ENCODE results near the gene TASL. TPM values are rescaled to one million over a fixed set of nuclear protein-coding genes. Genes with fewer than 3 reads are reported as not detected.
"Not testable (repeated sequence)": the region's sequence is repeated elsewhere in the genome, so short reads cannot be mapped to it uniquely, and the experiment has no call there.

TASL gene, protein sequence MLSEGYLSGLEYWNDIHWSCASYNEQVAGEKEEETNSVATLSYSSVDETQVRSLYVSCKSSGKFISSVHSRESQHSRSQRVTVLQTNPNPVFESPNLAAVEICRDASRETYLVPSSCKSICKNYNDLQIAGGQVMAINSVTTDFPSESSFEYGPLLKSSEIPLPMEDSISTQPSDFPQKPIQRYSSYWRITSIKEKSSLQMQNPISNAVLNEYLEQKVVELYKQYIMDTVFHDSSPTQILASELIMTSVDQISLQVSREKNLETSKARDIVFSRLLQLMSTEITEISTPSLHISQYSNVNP
- polyA plus RNA-seq (2012; ENCODE audit: missing spikeins), result 9.8 TPM

DNA sequence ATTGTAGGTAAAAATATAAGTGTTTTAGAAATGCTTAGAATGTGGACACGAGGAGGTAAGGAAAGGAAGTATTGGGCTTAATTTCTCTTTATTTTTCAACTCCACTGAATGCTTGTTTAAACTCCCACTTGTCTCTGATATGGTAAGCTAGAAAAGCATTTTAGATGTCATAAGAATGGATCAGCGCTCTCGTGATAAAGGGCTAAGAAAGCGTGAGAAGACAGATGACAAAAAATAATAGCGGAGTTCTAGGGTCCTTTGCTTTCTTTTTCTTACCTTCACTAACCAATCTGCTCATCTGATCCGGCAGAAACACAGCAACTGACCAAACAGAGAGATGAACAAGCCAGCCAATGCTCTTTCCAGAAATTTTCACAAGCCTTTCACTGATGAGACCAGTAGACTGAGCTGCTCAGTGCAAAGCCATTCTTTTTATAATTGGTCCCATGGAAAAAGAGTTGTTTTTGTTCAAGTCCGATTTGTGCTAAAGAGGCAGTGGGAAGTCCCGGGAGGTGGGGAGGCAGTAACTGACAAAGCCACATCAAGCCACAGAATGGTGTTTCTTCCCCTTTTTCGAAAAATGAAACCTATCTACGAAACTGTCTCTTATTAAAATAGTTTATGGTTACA lies at the start of gene TASL:
Gene TASL (minus strand): TSS at position 405 of the 630 bp plus-strand sequence. CDS start 17,411 bp downstream, outside the sequence.
- TF ChIP-seq POLR2A (IDR thresholded peaks at IDR 0.05; ENCODE audit: low read depth, low read length) (peak; percentile 72), TAF1 (IDR thresholded peaks at IDR 0.05; ENCODE audit: borderline replicate concordance, low read depth, low read length) (peak; percentile 44; the same call in 1 of the 2 replicates), POLR2AphosphoS5 (IDR thresholded peaks at IDR 0.05; ENCODE audit: low read depth, low read length) (0 out of 2 replicates have a peak, but pooled peaks have one; percentile 19)
- DNase-seq (ENCODE audit: insufficient read length) (peak; percentile 13), FAIRE-seq (peak; percentile 88)

DNA sequence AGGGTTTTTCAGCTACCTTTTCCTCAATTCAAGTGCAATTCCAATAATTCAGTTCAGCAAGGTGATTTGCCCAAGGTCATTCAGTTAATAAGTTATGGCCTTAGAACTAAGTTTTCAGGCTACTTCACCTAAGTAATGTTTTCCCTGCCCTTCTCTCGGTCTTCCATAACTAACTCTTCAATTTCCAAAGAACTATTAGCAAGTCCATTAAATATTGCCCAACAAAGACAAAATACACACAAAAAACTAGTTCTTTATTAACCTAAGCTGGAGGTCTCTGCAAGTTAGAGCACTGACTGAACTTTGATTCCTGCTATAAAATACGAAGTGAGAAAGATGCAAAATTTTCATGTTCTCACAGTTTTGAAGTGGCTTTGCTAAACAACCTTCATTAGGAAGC lies 48.8 kb upstream of the TASL start:
- TF ChIP-seq TAF1 (IDR thresholded peaks at IDR 0.05; ENCODE audit: borderline replicate concordance, low read depth, low read length) (no peak), POLR2A (IDR thresholded peaks at IDR 0.05; ENCODE audit: low read depth, low read length) (no peak), POLR2AphosphoS5 (IDR thresholded peaks at IDR 0.05; ENCODE audit: low read depth, low read length) (no peak)
- FAIRE-seq (no peak), DNase-seq (ENCODE audit: insufficient read length) (no peak)

DNA sequence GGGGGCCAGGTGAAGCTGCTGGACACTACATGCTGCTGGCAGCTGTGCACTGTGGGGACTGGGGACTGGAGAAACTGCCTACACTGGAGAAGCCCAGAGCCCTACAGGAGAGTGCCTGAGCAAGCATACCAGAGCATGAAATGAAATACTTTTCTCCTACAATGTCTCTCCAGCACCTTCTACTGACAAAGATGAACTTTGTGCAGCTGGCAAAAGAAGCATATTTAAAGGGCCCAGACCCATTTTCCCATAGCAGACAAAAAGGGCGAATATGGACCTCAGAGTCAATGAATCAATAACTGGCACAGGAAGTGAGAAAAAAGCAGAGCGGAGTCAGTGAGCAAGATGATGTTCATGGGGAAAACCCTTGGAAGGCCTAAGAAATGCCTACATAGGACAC lies 44.8 kb upstream of the TASL start:
- DNase-seq (ENCODE audit: insufficient read length), result no peak
- no peak for TF ChIP-seq POLR2A (IDR thresholded peaks at IDR 0.05; ENCODE audit: low read depth, low read length)
- TF ChIP-seq POLR2AphosphoS5 (IDR thresholded peaks at IDR 0.05; ENCODE audit: low read depth, low read length), result no peak
- TF ChIP-seq TAF1 (IDR thresholded peaks at IDR 0.05; ENCODE audit: borderline replicate concordance, low read depth, low read length), result no peak
- no peak for FAIRE-seq

DNA sequence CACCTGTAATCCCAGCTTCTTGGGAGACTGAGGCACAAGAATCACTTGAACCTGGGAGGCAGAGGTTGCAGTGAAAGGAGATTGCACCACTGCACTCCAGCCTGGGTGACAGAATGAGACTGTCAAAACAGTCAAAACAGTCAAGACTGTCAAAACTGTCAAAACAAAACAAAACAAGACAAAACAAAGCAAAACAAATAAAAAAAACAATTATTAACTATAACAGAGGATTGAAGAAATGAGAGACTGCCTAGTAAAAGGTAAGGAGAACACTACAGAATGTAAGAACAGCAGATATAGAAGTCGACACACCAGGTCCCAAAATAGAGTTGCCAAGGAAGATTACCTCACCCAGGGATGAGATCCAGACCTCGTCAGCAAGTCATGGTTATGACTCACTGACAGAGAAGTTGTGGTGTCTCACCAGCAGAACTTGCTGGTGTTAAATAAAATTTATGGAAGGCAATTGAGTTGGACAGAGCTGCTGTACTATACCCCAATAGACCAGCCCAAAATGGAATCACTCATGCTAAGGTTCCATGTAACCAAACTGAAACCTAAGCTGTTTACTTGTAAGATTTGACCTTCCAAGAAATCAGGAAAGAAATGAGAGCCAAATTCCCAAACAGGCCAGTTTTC lies 43.5 kb upstream of the TASL start:
- TF ChIP-seq POLR2AphosphoS5 (IDR thresholded peaks at IDR 0.05; ENCODE audit: low read depth, low read length), result no peak
- TF ChIP-seq POLR2A (IDR thresholded peaks at IDR 0.05; ENCODE audit: low read depth, low read length), result no peak
- no peak for TF ChIP-seq TAF1 (IDR thresholded peaks at IDR 0.05; ENCODE audit: borderline replicate concordance, low read depth, low read length)
- DNase-seq (ENCODE audit: insufficient read length), result no peak
- FAIRE-seq, result no peak

DNA sequence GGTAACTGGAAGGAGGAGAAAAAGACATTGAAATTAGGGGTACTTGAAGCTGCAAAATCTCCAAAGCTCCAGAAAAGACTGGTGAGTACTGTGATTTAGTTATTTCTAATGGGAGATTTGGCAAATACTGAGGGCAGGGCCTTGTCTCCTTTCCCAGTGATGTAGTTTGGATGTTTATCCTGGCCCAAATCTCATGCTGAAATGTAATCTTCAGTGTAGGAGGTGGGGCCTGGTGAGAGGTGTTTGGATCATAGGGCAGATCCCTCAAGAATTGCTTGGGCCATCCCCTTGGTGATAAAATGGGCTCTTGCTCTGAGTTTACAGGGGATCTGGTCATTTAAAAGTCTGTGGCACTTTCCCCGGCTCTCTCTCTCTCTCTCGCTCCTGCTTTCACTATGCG lies 42.6 kb upstream of the TASL start:
- no peak for DNase-seq (ENCODE audit: insufficient read length)
- FAIRE-seq, result no peak
- TF ChIP-seq TAF1 (IDR thresholded peaks at IDR 0.05; ENCODE audit: borderline replicate concordance, low read depth, low read length) (no peak), POLR2A (IDR thresholded peaks at IDR 0.05; ENCODE audit: low read depth, low read length) (no peak), POLR2AphosphoS5 (IDR thresholded peaks at IDR 0.05; ENCODE audit: low read depth, low read length) (no peak)

DNA sequence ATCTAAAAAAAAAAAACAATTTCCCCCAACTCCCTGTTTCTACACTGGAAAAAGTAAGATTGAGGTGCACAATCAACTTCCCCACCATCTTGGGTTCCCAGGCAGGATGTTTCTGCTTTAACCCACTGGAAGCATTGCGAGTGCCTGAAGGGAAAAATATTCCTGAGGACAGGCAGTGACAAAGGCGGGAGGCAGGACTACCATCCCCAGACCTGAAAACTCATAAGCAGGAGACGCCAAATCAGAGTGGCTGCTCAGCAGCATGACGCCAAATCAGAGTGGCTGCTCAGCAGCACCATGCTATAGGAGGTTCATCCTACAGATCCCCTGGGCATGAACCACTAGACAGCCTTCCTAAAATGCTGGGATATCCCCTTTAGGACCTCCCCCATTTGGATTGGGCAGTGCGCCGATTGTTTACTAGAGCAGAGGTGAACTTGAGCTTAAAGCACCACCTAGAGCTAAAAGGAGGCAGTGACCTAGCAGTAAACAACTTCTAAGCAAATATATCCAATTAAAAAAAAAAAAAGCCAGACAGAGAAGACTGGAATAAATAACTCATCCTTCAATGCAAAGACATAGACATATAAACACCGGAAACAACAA lies 40.7 kb upstream of the TASL start:
- DNase-seq (ENCODE audit: insufficient read length) (no peak), FAIRE-seq (no peak)
- TF ChIP-seq POLR2AphosphoS5 (IDR thresholded peaks at IDR 0.05; ENCODE audit: low read depth, low read length) (no peak), TAF1 (IDR thresholded peaks at IDR 0.05; ENCODE audit: borderline replicate concordance, low read depth, low read length) (no peak), POLR2A (IDR thresholded peaks at IDR 0.05; ENCODE audit: low read depth, low read length) (no peak)

DNA sequence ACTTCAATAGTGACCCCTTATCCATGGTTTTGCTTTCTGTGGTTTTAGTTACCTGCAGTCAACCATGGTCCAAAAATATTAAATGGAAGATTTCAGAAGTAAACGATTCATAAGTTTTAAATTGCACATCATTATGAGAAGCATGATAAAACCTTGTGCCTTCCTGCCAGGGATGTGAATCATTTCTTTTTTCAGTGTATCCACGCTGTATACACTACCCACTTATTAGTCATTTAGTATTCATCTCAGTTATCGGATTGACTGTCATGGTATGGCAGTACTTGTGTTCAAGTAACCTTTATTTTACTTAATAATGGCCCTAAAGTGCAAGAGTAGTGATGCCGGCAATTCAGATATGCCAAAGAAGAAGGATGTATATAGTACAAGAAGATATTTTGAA lies 37.7 kb upstream of the TASL start:
- FAIRE-seq (no peak), DNase-seq (ENCODE audit: insufficient read length) (no peak)

DNA sequence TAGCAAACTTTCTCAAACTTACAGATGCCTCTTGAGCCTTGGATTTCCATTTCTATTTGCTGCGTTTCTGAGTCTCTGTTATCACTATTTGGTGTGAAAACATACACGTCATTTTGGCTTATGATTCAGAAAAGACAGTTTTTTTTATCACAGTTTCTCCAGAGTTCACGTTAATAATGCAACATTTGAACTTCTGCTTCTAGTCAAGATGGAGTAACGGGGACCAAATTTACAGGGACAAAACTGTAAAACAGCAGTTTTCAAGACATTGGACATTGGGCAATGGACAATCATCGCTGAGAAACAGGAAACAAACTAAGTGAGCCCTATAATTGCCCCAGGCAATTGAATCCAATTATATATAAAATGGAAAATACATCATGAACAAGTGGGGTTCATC lies 36.2 kb upstream of the TASL start:
- no peak for FAIRE-seq
- no peak for TF ChIP-seq POLR2A (IDR thresholded peaks at IDR 0.05; ENCODE audit: low read depth, low read length)
- TF ChIP-seq POLR2AphosphoS5 (IDR thresholded peaks at IDR 0.05; ENCODE audit: low read depth, low read length), result no peak
- TF ChIP-seq TAF1 (IDR thresholded peaks at IDR 0.05; ENCODE audit: borderline replicate concordance, low read depth, low read length), result no peak
- no peak for DNase-seq (ENCODE audit: insufficient read length)

More for the DNA sequence above, 37.7 kb upstream of the TASL start:
- TF ChIP-seq TAF1 (IDR thresholded peaks at IDR 0.05; ENCODE audit: borderline replicate concordance, low read depth, low read length), result no peak
- TF ChIP-seq POLR2A (IDR thresholded peaks at IDR 0.05; ENCODE audit: low read depth, low read length), result no peak
- TF ChIP-seq POLR2AphosphoS5 (IDR thresholded peaks at IDR 0.05; ENCODE audit: low read depth, low read length), result no peak

DNA sequence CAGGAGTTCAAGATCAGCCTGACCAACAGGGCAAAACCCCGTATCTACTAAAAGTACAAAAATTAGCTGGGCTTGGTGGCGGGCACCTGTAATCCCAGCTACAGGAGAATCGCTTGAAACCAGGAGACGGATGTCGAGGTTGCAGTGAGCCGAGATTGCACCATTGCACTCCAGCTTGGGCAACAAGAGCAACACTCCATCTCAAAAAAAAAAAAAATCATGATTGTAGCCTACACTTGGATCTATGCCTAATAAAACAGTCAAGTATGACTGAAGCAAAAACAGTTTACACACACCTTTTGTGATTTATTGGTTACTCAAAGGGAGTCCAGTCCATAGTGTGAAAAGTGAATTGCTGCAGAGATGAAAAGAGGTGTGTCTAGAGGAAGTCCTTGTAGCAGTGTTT lies 34.7 kb upstream of the TASL start:
- no peak for DNase-seq (ENCODE audit: insufficient read length)
- TF ChIP-seq POLR2AphosphoS5 (IDR thresholded peaks at IDR 0.05; ENCODE audit: low read depth, low read length) (no peak), POLR2A (IDR thresholded peaks at IDR 0.05; ENCODE audit: low read depth, low read length) (no peak), TAF1 (IDR thresholded peaks at IDR 0.05; ENCODE audit: borderline replicate concordance, low read depth, low read length) (no peak)
- FAIRE-seq, result no peak

DNA sequence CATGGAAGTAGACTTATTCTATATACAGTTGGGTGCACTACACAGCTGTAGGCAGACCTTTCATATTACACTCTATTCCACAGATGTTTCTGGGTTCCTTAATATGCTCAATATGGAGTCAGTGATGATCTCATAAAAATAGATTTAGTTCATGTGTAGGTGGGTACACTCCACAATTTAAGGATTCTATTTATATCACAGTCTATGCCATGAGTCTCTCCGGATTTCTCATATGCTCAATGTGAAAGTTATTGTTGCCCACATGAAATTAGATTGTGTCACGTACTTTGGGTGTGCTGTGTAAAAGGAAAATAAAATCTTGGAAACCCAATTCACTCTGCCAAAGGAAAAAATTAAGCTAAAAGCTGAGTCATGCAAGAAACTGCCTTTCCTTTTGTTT lies 32.5 kb upstream of the TASL start:
- no peak for FAIRE-seq
- TF ChIP-seq TAF1 (IDR thresholded peaks at IDR 0.05; ENCODE audit: borderline replicate concordance, low read depth, low read length) (no peak), POLR2A (IDR thresholded peaks at IDR 0.05; ENCODE audit: low read depth, low read length) (no peak), POLR2AphosphoS5 (IDR thresholded peaks at IDR 0.05; ENCODE audit: low read depth, low read length) (no peak)
- no peak for DNase-seq (ENCODE audit: insufficient read length)

DNA sequence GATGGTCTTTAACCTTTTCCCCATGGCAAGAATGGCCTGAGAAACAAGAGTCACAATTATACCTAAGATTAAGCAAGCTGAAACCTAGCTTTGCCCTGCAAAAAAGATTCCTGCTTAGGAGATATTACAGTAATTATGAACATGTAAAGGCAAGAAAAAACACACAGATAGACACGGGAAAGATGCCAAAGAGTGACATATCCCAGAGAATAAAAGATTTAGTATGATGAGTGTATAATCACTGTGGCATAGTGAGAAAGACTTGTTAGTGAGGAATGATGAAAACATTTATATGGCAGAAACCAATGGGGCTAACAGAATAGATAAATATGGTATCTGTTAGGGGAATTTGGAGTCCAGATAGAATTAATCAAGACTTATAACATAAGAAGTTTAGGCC lies 29.6 kb upstream of the TASL start:
- FAIRE-seq (no peak), DNase-seq (ENCODE audit: insufficient read length) (no peak)
- TF ChIP-seq TAF1 (IDR thresholded peaks at IDR 0.05; ENCODE audit: borderline replicate concordance, low read depth, low read length) (no peak), POLR2A (IDR thresholded peaks at IDR 0.05; ENCODE audit: low read depth, low read length) (no peak), POLR2AphosphoS5 (IDR thresholded peaks at IDR 0.05; ENCODE audit: low read depth, low read length) (no peak)

DNA sequence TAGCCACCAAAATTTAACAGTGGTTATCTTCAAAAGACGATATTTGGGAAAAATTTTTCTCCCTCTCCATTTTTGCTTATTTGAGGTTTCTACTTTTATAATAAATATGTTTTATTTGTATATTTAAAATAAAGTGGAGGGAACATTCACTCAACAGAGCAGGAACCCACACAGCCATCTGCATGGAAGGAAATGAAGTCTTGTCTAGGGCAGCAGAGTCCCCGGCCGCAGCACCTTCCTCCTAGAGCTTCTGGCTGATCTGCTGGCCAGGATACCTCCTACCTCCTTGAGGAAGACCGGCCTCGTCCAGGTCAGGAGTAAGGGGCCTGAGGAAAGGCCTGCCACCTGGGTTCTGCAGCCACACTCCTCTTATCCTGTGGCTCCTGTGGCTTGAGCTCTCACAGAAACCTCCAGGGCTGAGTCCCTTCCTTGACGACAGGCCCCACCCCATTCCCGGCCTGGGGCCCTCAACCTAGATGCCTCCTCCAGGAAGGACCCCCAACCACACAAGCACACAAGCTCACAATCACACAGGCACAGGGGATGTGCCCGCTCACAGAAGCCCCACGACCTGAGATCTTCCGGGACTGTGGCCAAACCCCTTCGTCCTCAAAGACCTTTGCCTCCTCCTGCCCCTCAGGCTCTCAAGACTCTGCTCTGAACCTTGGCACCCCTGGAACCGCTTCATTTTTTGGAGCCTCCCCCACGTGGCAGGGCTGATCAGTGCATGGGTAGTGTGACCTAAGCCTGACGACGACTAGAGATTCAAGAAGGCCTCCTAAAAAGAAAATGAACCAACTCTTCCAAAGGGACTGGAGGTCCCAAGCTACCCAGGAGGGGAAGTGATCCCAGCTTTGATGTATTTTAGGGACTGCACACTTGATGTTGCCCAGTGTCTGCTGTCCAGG lies 23.0 kb upstream of the TASL start:
- DNase-seq (ENCODE audit: insufficient read length), result not testable (repeated sequence)
- FAIRE-seq, result peak; percentile 87
